Mesangial cell (primary cell): Measurements from ENCODE around the gene NMT1. TPM values are rescaled to one million over a fixed set of nuclear protein-coding genes. Genes with fewer than 3 reads are reported as not detected.

ENCODE experiments used
- total RNA-seq: library from RNA; depleted of rRNA; stranded (reverse); fragments of >200 nt; gene quantifications from 2 replicates; pipeline ENCODE4 v1.2.3, GENCODE V29; 2015

The NMT1 gene
- total RNA-seq: 66.0 and 69.9 TPM in 2 replicates

DNA sequence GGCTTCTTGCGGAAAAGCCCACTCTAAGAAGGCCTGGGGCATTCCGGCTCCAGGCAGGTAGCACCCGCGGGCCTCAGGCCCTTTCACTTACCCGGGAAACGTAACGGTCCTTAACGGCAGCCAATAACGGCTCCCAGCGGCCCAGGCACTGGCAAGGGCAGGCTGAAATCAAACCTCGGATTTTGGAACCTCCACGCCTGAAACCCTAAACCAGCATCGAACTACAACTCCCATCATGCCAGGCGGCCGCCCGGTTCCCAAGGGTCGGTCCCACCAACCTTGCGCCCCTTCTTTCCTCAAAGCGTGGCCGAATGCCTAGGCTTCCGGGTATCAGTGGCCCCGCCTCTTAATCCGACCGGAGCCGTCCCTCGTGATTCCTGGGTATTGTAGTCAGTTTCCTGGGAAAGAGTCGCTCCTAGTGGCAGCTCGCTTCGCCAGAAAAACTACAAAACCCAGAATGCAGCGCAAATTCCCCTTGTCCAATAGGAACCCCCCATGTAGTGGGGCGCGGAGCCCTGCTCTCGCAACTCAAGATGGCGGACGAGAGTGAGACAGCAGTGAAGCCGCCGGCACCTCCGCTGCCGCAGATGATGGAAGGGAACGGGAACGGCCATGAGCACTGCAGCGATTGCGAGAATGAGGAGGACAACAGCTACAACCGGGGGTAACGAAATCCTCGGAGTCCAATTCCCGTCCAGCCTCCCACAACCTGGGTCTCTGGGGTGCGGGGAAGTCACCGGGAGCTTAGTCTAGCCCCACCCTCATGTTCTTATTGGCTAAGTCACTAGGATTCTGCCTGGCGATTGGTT, at the start of gene NMT1:
Gene NMT1, plus strand, starts transcription at position 521 of the 809 bp plus-strand sequence. Its CDS starts 13 bp downstream, at position 534.

DNA sequence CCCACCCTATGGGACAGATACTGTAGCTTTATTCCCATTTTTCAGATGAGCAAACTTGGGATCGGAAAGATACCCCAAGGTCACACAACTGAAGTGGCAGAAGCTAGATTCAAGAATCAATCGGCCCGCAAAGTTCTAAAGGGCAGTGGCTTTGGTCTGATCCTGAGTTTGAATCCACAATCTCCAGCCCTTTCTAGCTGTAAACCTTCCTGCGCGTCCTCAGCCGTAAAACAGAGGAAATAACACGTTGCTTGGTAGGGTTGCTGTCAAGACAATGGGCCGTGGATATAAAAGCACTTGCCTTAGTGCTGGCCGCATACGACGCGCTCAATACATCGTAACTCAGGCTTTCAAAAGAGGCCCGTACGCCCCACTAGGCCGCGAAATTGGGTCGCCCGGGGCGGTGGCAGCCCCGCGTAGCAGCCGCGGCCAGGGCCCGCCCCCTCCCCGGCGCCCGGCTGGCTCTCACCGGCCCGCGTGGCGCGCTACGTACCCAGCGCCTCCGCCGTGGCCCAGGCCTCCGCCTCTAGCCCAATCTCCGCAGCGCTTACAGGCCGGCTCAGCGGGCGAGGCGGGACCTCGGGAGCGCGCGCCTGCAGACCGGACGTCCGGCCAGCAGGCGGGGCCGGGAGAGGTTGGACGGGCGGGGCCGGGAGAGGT, 9.9 kb upstream of the NMT1 start, which contains the start of gene DCAKD:
Gene DCAKD, minus strand, starts transcription at position 573 of the 660 bp plus-strand sequence. CDS start 16,747 bp downstream, outside the sequence.

DNA sequence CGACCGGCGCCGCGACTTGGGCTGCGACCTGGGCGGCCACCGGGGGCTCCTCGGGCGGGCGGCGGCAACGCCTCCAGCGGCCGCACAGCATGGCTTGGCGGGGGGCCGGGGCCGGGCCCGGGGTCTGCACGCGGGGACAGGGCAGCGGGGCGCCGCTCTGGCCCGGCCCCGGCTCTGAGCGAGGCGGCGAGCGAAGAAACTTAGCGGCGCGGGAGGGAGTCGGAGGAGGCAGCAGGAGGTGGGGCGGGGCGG, 71.1 kb downstream of the NMT1 start, which contains the start of gene PLCD3:
Gene PLCD3, minus strand, starts transcription at position 196 of the 252 bp plus-strand sequence. Its CDS starts 105 bp downstream, at position 91.

DNA sequence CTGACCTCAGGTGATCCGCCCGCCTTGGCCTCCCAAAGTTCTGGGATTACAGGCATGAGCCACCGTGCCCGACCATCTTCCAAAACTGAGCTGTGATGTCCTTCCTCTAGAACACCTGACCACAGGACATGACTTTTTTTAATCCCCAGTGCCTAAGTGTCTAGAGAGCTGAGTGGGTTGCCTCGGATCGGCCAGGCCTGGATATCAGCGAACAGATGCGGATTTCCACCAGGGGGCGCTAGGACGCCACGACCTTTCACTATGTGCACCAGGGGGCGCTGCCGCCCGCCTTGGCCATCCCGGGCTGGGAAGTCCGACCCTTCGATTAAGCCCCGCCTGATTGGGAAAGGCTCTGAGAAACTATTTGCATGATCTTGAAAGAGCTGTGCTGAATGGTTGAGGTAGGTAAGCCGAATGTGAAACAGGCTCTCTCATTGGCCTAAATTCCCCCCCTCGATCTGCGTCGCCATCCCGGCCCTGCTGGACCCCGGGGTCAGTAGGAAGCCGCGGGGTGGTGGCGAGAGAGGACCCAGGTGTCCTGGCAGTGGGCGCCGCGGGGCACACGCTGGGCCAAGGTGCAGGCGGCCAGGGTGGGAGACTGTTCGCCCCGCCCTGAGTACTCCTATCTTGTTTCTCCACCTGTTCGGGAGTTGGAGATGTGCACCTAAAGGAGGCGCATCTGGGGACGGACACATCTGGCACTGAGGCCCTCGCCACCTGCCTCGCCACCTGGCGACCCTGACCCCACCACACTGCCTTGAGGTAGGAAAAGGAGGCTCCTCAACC, 74.3 kb downstream of the NMT1 start, which contains the start of gene ACBD4:
Gene ACBD4, plus strand, starts transcription at position 496 of the 786 bp plus-strand sequence. CDS start 458 bp downstream, outside the sequence.

DNA sequence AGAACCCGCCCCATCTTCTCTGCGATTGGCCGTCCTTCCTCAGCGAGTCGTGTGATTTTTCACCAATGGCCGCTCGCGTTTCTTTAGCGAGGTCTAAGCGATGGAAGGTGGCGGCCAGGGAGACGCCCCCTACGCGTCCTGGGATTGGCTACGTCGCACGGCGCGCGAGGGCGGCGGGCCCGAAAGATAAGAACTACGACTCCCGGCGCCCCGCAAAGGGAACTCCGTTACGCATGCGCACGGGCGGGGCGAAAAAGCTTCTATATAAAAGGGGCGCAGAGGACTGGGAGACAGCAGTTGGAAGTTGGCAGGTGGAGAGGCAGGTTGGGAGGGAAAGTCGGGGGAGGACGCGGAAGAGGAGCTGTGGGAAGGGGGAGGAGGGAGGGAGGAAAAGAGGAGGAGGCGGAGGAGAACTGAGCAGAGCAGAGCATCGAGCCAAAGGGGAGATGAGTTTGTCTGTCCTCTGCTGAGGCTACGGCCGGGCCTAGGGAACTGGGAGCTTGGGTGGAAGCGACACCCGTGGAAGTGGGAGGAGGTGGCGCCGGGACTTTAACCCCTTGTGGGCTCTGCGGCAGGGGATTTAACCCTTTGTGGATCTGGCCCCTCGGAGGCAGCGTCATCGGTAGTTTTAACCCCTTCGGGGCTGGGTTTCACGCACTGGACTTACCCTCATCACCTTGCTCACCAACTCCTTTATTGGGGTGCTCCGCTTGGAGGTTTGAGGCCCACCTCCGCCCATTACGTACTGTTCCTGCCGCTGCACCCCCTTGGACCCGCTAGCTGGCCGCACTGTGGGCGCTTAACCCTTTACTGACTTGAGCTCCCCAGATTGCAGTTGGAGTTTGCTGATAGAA, 87.3 kb downstream of the NMT1 start, which contains the start of gene HEXIM1:
Gene HEXIM1, plus strand, starts transcription at position 293 of the 854 bp plus-strand sequence. CDS start 716 bp downstream, outside the sequence.

Other genes starting within 250 kb of the NMT1 start
- gene GJC1, start 231.0 kb upstream of the NMT1 start, total RNA-seq: 21.4 and 28.4 TPM in 2 replicates
- not detected in 2 replicates for gene HIGD1B, start 213.4 kb upstream of the NMT1 start, total RNA-seq
- 70.1 and 96.8 TPM in 2 replicates for gene EFTUD2, start 161.9 kb upstream of the NMT1 start, total RNA-seq
- 0.38 and 0.49 TPM in 2 replicates for gene GFAP, start 145.8 kb upstream of the NMT1 start, total RNA-seq
- 2.4 and 35.8 TPM in 2 replicates for gene KIF18B, start 113.5 kb upstream of the NMT1 start, total RNA-seq
- 2.2 TPM in 1 of 2 replicates, not detected in the other for gene C1QL1, start 93.0 kb upstream of the NMT1 start, total RNA-seq
- 42.5 and 77.6 TPM in 2 replicates for gene DCAKD, start 9.7 kb upstream of the NMT1 start, total RNA-seq
- 74.5 and 178 TPM in 2 replicates for gene PLCD3, start 71.2 kb downstream of the NMT1 start, total RNA-seq
- 2.9 and 10.6 TPM in 2 replicates for gene ACBD4, start 74.4 kb downstream of the NMT1 start, total RNA-seq
- 9.6 and 14.8 TPM in 2 replicates for gene HEXIM1, start 87.2 kb downstream of the NMT1 start, total RNA-seq
- gene HEXIM2, start 100.6 kb downstream of the NMT1 start, total RNA-seq: 5.2 and 13.4 TPM in 2 replicates
- gene FMNL1, start 160.6 kb downstream of the NMT1 start, total RNA-seq: 10.6 and 11.4 TPM in 2 replicates
- gene SPATA32, start 200.8 kb downstream of the NMT1 start, total RNA-seq: not detected in 2 replicates